DOHH2 (cell line): ENCODE measurements around the gene ZNF507.

ENCODE experiments used
- EZH2phosphoT487 ChIP-seq: fragments of 200-600 bp; sonication (generic); IDR thresholded peaks from 2 replicates; pipeline ENCODE4 v1.6.1; 2017; ENCODE audit warnings: borderline replicate concordance, mild to moderate bottlenecking, antibody characterized with exemption, low read length, moderate library complexity, mixed read lengths
- TF ChIP-seq, protein P1 (sequence below): fragments of 200-600 bp; sonication (generic); IDR thresholded peaks from one replicate; pipeline ENCODE4 v1.5.1; 2014; ENCODE audit warnings: antibody characterized with exemption, mild to moderate bottlenecking, low read depth, low read length; ENCODE audit not compliant: poor library complexity, severe bottlenecking

DNA sequence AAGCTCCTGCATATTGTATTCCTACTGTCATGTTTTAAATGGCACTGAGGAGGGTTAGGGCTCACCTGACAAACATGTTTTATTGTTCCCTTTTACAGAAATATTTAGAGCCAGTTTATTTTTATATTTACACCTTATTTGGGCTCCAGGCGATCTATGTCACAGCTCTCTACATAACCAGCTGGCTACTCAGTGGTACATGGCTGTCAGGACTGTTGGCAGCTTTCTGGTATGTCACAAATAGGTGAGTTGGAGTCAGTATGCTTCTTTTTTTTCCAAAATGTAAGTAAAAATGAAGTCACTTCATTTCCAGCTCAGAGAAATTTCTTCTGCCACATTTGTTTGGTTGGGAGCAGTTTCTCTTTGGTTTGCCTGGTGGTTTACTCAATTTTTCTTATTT is 91.7 kb downstream of the ZNF507 start:
- TF ChIP-seq, protein P1, sequence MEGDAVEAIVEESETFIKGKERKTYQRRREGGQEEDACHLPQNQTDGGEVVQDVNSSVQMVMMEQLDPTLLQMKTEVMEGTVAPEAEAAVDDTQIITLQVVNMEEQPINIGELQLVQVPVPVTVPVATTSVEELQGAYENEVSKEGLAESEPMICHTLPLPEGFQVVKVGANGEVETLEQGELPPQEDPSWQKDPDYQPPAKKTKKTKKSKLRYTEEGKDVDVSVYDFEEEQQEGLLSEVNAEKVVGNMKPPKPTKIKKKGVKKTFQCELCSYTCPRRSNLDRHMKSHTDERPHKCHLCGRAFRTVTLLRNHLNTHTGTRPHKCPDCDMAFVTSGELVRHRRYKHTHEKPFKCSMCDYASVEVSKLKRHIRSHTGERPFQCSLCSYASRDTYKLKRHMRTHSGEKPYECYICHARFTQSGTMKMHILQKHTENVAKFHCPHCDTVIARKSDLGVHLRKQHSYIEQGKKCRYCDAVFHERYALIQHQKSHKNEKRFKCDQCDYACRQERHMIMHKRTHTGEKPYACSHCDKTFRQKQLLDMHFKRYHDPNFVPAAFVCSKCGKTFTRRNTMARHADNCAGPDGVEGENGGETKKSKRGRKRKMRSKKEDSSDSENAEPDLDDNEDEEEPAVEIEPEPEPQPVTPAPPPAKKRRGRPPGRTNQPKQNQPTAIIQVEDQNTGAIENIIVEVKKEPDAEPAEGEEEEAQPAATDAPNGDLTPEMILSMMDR: no peak
- no peak for TF ChIP-seq EZH2phosphoT487
